GM12865 (cell line): ENCODE measurements around the gene PPP2R2B.

ENCODE experiments used
- DNase-seq: peaks from one replicate; pipeline ENCODE4 v3.0.0; 2010; ENCODE audit warnings: low read depth
- H3K4me3 ChIP-seq: 2 replicates; pipeline ENCODE4 v1.5.1; 2011; ENCODE audit warnings: mild to moderate bottlenecking, low read depth, low read length, control low read depth
- CTCF ChIP-seq: IDR thresholded peaks from 2 replicates; pipeline ENCODE4 v1.5.1; 2011; ENCODE audit warnings: low read length, control low read depth, low read depth, inconsistent platforms; ENCODE audit not compliant: insufficient read depth; ENCODE audit errors: missing control alignments

The PPP2R2B gene

GRCh38 chr5:146910239-146910638 lies 31.7 kb upstream of the PPP2R2B start:
- no peak for DNase-seq
- no peak for TF ChIP-seq CTCF

GRCh38 chr5:146909255-146910068 lies 30.9 kb upstream of the PPP2R2B start:
- no peak for TF ChIP-seq CTCF
- DNase-seq = no peak
- H3K4me3 ChIP-seq = no peak overlapping the region

More at GRCh38 chr5:146910239-146910638, 31.7 kb upstream of the PPP2R2B start:
- no peak overlapping the region for H3K4me3 ChIP-seq

- no peak for DNase-seq
- H3K4me3 ChIP-seq = no peak overlapping the region
- TF ChIP-seq CTCF = peak; percentile 8
Observed at GRCh38 chr5:146906803-146907202, 28.2 kb upstream of the PPP2R2B start.

- no peak for DNase-seq
- no peak overlapping the region for H3K4me3 ChIP-seq
- no peak for TF ChIP-seq CTCF
Observed at GRCh38 chr5:146904890-146905289, 26.3 kb upstream of the PPP2R2B start.

- no peak for DNase-seq
- TF ChIP-seq CTCF = no peak
- H3K4me3 ChIP-seq = no peak overlapping the region
Observed at GRCh38 chr5:146903789-146904188, 25.2 kb upstream of the PPP2R2B start.

GRCh38 chr5:146902471-146902870 lies 23.9 kb upstream of the PPP2R2B start:
- H3K4me3 ChIP-seq = no peak overlapping the region
- TF ChIP-seq CTCF = no peak
- DNase-seq = no peak

GRCh38 chr5:146897061-146897460 lies 18.5 kb upstream of the PPP2R2B start:
- H3K4me3 ChIP-seq = no peak overlapping the region
- TF ChIP-seq CTCF = no peak
- DNase-seq = no peak
